Brain microvascular endothelial cell (primary cell): Measurements from ENCODE around the gene CSNK1G2.

Experiments used
- DNase-seq: peaks from one replicate; pipeline ENCODE4 v3.0.0-alpha.2; 2020
- H3K27ac ChIP-seq: fragments of 250-450 bp; sonication (Bioruptor Pico); 2 replicates; pipeline ENCODE4 v1.5.1; 2020; ENCODE audit warnings: mild to moderate bottlenecking, moderate library complexity
- H3K27me3 ChIP-seq: fragments of 250-450 bp; sonication (Bioruptor Pico); replicated peaks from 2 replicates; pipeline ENCODE4 v1.5.1; 2020; ENCODE audit warnings: mild to moderate bottlenecking
- H3K36me3 ChIP-seq: fragments of 250-450 bp; sonication (Bioruptor Pico); replicated peaks from 2 replicates; pipeline ENCODE4 v1.5.1; 2020; ENCODE audit warnings: mild to moderate bottlenecking
- H3K4me3 ChIP-seq: 2 replicates; pipeline ENCODE4 v1.5.1; 2011; ENCODE audit warnings: low read depth, mild to moderate bottlenecking, control low read depth, low read length, moderate library complexity
- in situ Hi-C: cut with HindIII; loops from 2 replicates; pipeline ENCODE4 v1.10.0; 2017; ENCODE audit warnings: low sequenced_read_pairs, low pct_ligation_motif_present
- TF ChIP-seq, protein P1 (sequence below): IDR thresholded peaks from 2 replicates; pipeline ENCODE4 v1.5.1; 2011; ENCODE audit warnings: low read depth, mild to moderate bottlenecking, moderate library complexity, low read length, control low read depth, inconsistent platforms; ENCODE audit errors: missing control alignments

CSNK1G2 gene

DNA sequence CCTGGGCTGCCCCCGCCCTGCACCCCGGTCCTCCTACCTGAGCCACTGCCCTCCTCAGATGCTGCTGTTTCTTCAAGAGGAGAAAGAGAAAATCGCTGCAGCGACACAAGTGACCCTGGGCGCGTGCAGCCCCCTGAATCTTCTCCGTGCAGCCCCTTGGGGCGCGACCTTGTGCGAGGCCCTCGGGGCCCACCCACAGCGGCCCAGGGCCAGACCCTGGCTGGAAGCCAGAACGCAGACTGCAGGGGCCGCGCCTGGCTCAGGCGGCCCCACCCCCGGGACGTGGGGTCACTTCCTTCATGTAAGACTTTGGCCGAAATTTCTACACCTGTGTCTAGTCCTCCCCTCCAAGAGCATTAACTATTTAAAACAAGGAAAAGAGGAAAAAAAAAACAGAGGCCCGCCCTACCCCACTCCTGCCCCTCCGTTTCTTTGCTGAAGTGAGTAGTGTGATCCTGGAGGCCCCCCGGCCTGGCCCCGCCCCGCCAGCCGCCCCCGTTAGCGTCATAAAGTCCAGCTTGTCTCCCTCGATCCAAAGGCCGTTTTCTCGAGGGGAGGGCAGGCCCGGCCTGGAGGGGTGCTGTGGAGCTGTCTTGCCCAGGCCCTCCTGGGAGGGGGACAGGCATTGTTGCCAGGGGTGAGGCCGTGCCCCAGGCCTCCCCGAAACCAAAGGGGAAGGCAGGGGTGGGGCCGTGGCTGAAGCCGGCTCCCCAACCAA lies 39.3 kb downstream of the CSNK1G2 start:
- no peak for DNase-seq
- Histone ChIP-seq H3K4me3 (no peak overlapping the region), H3K27me3 (no peaks in the 10 kb centered on the region), H3K27ac (no peak overlapping the region), H3K36me3 (peaks cover 46% of the 10 kb centered on the region)
- in situ Hi-C loops = no loop called here
- TF ChIP-seq, protein P1, sequence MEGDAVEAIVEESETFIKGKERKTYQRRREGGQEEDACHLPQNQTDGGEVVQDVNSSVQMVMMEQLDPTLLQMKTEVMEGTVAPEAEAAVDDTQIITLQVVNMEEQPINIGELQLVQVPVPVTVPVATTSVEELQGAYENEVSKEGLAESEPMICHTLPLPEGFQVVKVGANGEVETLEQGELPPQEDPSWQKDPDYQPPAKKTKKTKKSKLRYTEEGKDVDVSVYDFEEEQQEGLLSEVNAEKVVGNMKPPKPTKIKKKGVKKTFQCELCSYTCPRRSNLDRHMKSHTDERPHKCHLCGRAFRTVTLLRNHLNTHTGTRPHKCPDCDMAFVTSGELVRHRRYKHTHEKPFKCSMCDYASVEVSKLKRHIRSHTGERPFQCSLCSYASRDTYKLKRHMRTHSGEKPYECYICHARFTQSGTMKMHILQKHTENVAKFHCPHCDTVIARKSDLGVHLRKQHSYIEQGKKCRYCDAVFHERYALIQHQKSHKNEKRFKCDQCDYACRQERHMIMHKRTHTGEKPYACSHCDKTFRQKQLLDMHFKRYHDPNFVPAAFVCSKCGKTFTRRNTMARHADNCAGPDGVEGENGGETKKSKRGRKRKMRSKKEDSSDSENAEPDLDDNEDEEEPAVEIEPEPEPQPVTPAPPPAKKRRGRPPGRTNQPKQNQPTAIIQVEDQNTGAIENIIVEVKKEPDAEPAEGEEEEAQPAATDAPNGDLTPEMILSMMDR = no peak

DNA sequence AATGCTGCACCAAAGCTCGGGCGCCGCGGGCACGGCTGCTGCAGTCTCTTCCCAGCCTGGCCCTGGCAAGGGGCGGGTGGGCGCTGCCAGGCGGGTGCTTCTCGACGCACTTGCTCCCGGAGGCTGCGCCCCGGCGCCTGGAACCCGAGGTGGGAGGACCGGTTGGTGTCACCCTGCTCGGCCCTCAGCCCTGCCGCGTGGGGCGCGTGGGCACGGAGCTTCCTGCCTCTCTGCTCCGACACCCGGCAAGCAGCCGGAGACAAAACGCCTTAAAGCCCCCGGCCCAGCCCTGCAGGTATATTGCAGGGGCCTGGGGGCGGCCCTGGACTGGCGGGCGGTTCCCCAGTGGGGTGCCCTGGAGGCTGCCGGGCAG lies 39.8 kb downstream of the CSNK1G2 start:
- Histone ChIP-seq H3K4me3 (no peak overlapping the region), H3K27me3 (no peaks in the 10 kb centered on the region), H3K27ac (no peak overlapping the region), H3K36me3 (peaks cover 47% of the 10 kb centered on the region)
- TF ChIP-seq, protein P1 = no peak
- in situ Hi-C loops = no loop called here
- DNase-seq = no peak

DNA sequence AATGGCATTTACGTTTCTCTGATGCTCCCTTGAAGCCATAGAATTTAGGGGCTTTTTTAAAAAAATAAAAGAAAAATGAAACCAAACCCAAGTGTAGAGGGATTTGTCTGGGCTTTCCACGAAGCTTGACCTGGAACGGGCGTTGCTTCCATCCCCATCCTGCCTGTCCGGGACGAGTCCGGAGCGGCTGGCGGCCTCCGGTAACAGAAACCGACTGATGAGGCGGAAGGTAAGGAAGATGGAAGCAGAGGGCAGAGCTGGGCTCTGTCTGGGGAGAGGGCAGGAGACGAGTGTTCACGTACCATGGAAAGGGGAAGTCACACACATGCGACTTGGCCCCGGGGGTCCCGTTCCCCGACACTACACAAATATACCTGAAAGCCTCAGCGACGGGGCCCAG lies 40.3 kb downstream of the CSNK1G2 start:
- Histone ChIP-seq H3K4me3 (no peak overlapping the region), H3K27ac (no peak overlapping the region), H3K36me3 (peaks cover 51% of the 10 kb centered on the region), H3K27me3 (no peaks in the 10 kb centered on the region)
- in situ Hi-C loops = no loop called here
- TF ChIP-seq, protein P1 = no peak
- no peak for DNase-seq

DNA sequence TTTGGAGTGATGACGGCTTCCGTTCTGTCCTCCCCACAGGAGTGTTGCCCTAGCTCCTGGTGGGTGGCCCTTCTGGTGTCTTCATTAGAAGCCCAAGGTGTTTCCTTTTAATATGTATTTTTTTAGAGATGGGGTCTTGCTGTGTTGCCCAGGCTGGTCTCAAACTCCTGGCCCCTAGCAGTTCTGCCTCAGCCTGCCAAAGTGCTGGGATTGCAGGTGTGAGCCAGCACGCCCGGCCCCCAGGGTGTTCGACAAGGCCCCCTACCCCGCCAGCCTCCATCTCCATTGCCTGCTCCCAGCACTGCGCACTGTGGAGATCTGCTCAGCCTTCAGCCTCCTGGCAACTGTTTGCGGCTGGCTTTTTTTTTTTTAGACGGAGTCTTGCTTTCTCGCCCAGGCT lies 43.4 kb downstream of the CSNK1G2 start:
- Histone ChIP-seq H3K27ac (no peak overlapping the region), H3K27me3 (no peaks in the 10 kb centered on the region), H3K4me3 (no peak overlapping the region), H3K36me3 (peaks cover 64% of the 10 kb centered on the region)
- in situ Hi-C loops = no loop called here
- TF ChIP-seq, protein P1 = no peak
- no peak for DNase-seq

DNA sequence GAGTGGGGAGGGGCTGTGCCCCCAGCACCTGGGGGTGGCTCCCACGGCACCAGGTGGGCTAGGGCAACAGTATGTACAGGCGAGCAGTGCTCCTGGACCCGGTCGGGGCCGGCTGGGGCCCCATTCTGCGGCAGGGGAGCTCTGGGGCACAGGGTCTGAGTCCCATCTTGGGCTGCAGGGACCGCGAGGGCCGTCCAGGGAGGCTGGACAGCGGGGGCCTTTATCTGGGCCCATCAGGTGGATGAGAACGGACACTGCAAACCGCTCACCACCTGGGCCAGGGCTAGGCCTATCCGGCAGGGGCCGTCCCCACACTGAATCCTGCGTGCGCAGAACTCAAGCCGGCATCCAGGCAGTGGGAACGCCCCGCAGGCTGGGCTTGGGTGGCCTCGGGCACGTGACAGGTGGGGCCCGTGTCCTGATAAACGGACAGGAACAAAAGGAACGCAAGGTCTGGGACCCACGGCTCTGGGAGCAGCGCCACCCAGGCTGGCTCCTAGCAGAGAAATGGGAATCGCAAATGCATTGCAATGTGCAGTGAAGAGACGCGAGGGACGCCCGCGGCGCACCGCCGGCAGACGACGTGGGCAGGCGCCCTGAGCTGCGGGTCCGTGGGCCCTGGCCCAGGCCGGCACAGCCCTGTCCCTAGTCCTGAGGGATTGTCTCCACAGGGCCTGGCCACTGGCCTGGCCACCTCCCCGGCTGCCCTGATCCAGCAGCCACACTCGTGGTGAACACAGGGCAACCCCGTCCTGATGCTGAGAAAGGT lies 44.8 kb downstream of the CSNK1G2 start:
- no peaks in the 10 kb centered on the region for H3K27me3 ChIP-seq
- peaks cover 68% of the 10 kb centered on the region for H3K36me3 ChIP-seq
- in situ Hi-C loops = no loop called here
- H3K27ac ChIP-seq = no peak overlapping the region
- TF ChIP-seq, protein P1 = no peak
- DNase-seq = no peak
- H3K4me3 ChIP-seq = no peak overlapping the region
